SK-N-SH (cell line): ENCODE data around the gene KRT33B. TPM values are rescaled to one million over a fixed set of nuclear protein-coding genes. Genes with fewer than 3 reads are reported as not detected.
"Not testable (repeated sequence)": the region's sequence is repeated elsewhere in the genome, so short reads cannot be mapped to it uniquely, and the experiment has no call there.

Experiments used
- CTCF ChIA-PET: fragments of 300-600, 350-600 bp; formaldehyde crosslinking; extraction: SDS; loops from one replicate; lab custom pipeline; 2021; lab: Yijun Ruan, JAX
- POLR2A ChIA-PET: fragments of 350-600 bp; sonication (Branson Sonifier 250); formaldehyde crosslinking; extraction: SDS; loops from one replicate; lab custom pipeline; 2020; ENCODE audit warnings: antibody characterized with exemption, inconsistent platforms; lab: Yijun Ruan, JAX
- DNase-seq: peaks from one replicate; pipeline ENCODE4 v3.0.0; 2012
- H2AFZ ChIP-seq: fragments of 200-600 bp; sonication (generic); 2 replicates; pipeline ENCODE4 v1.8.1; 2016; ENCODE audit warnings: antibody characterized with exemption, mild to moderate bottlenecking, low read depth
- H3F3A ChIP-seq: fragments of 200-600 bp; sonication (generic); replicated peaks from 2 replicates; pipeline ENCODE3; 2016; ENCODE audit warnings: antibody characterized with exemption, mild to moderate bottlenecking; ENCODE audit not compliant: insufficient read depth
- H3K27ac ChIP-seq, 2 experiments: fragments of 200-500 bp in 1 of 2; fragments of 200-600 bp in 1 of 2; sonication (Bioruptor generic) in 1 of 2; sonication (generic), shearing (Covaris generic) in 1 of 2; 2 replicates each; pipeline versions ENCODE4 v1.5.1 to v1.6.1; 2014 to 2016; ENCODE audit warnings: low read depth in 2 of 2, inconsistent platforms in 1 of 2, low read length in 1 of 2, mild to moderate bottlenecking in 1 of 2, mixed read lengths in 1 of 2
- H3K27me3 ChIP-seq: fragments of 200-600 bp; sonication (generic), shearing (Covaris generic); 2 replicates; pipeline ENCODE4 v1.6.1; 2016; ENCODE audit warnings: mixed run types; ENCODE audit not compliant: insufficient read depth
- H3K36me3 ChIP-seq, 2 experiments: fragments of 200-500 bp in 1 of 2; fragments of 200-600 bp in 1 of 2; sonication (Bioruptor generic) in 1 of 2; sonication (generic) in 1 of 2; replicated peaks in 1 of 2; 2 replicates each; pipeline versions ENCODE3 to v1.5.1; 2014 to 2016; ENCODE audit warnings: low read length in 1 of 2, mild to moderate bottlenecking in 1 of 2; ENCODE audit not compliant: insufficient read depth in 2 of 2, control insufficient read depth in 1 of 2
- H3K4me1 ChIP-seq, 2 experiments: fragments of 200-500 bp in 1 of 2; fragments of 200-600 bp in 1 of 2; sonication (Bioruptor generic) in 1 of 2; sonication (generic), shearing (Covaris generic) in 1 of 2; 2 replicates each; pipeline versions ENCODE4 v1.5.1 to v1.6.1; 2014 to 2016; ENCODE audit warnings: low read depth in 1 of 2, low read length in 1 of 2, mixed run types in 1 of 2; ENCODE audit not compliant: insufficient read depth in 2 of 2, control insufficient read depth in 1 of 2
- H3K4me2 ChIP-seq: fragments of 200-600 bp; sonication (generic), shearing (Covaris generic); 2 replicates; pipeline ENCODE4 v1.6.1; 2017; ENCODE audit warnings: mixed run types
- H3K4me3 ChIP-seq, 2 experiments: fragments of 200-500 bp in 1 of 2; fragments of 200-600 bp in 1 of 2; sonication (Bioruptor generic) in 1 of 2; sonication (generic), shearing (Covaris generic) in 1 of 2; 2 replicates each; pipeline versions ENCODE4 v1.5.1 to v1.8.1; 2014 to 2016; ENCODE audit warnings: low read depth in 2 of 2, inconsistent platforms in 1 of 2, low read length in 1 of 2, mild to moderate bottlenecking in 1 of 2, mixed read lengths in 1 of 2, moderate library complexity in 1 of 2
- H3K79me2 ChIP-seq: fragments of 200-600 bp; sonication (generic); 2 replicates; pipeline ENCODE4 v1.8.1; 2017; ENCODE audit warnings: mild to moderate bottlenecking; ENCODE audit not compliant: insufficient read depth
- H3K9ac ChIP-seq: fragments of 200-600 bp; sonication (generic); 2 replicates; pipeline ENCODE4 v1.6.1; 2017; ENCODE audit warnings: mixed run types
- H3K9me2 ChIP-seq: fragments of 200-600 bp; sonication (generic); 2 replicates; pipeline ENCODE4 v1.6.1; 2017; ENCODE audit warnings: mixed run types
- H3K9me3 ChIP-seq: fragments of 200-600 bp; sonication (generic); 2 replicates; pipeline ENCODE4 v1.6.1; 2017; ENCODE audit warnings: mixed run types, mild to moderate bottlenecking, moderate library complexity
- H4K20me1 ChIP-seq: fragments of 200-600 bp; sonication (generic); 2 replicates; pipeline ENCODE4 v1.6.1; 2017; ENCODE audit warnings: mild to moderate bottlenecking, mixed run types; ENCODE audit not compliant: insufficient read depth
- CTCF ChIP-seq: fragments of 200-600 bp; sonication (generic); IDR thresholded peaks from 2 replicates; pipeline ENCODE4 v1.6.1; 2017; ENCODE audit warnings: antibody characterized with exemption, mild to moderate bottlenecking, moderate library complexity
- ELF1 ChIP-seq: IDR thresholded peaks from 2 replicates; pipeline ENCODE4 v1.4.0; 2012
- EP300 ChIP-seq, 2 experiments: IDR thresholded peaks; 2 replicates each; pipeline versions ENCODE4 v1.4.0 to v1.6.1; 2012; ENCODE audit warnings: borderline replicate concordance in 1 of 2, low read depth in 1 of 2, low read length in 1 of 2
- EZH2phosphoT487 ChIP-seq: fragments of 200-600 bp; sonication (generic); IDR thresholded peaks from 2 replicates; pipeline ENCODE4 v1.6.1; 2017; ENCODE audit warnings: low read depth, mixed run types, mild to moderate bottlenecking, antibody characterized with exemption, moderate library complexity, borderline replicate concordance
- FOSL2 ChIP-seq: IDR thresholded peaks from 2 replicates; pipeline ENCODE4 v1.4.0; 2012; ENCODE audit warnings: low read depth, mild to moderate bottlenecking, moderate library complexity, borderline replicate concordance
- FOXJ3 ChIP-seq: sonication (generic); formaldehyde crosslinking; IDR thresholded peaks from 2 replicates; pipeline ENCODE4 v1.5.1; 2020; ENCODE audit warnings: mild to moderate bottlenecking, missing genetic modification reagents
- FOXM1 ChIP-seq: IDR thresholded peaks from 2 replicates; pipeline ENCODE4 v1.4.0; 2012; ENCODE audit warnings: low read depth, mild to moderate bottlenecking
- GATA2 ChIP-seq: sonication (generic); formaldehyde crosslinking; IDR thresholded peaks from 2 replicates; pipeline ENCODE4 v1.5.0; 2020; ENCODE audit warnings: mild to moderate bottlenecking, missing genetic modification reagents
- MAX ChIP-seq: IDR thresholded peaks from 2 replicates; pipeline ENCODE4 v1.4.0; 2012; ENCODE audit warnings: low read depth
- MEF2A ChIP-seq: IDR thresholded peaks from 2 replicates; pipeline ENCODE4 v1.4.0; 2012; ENCODE audit warnings: low read depth, borderline replicate concordance
- NFIC ChIP-seq: IDR thresholded peaks from 2 replicates; pipeline ENCODE4 v1.4.0; 2012; ENCODE audit warnings: borderline replicate concordance
- RCOR1 ChIP-seq: fragments of 150-350 bp; IDR thresholded peaks from 2 replicates; pipeline ENCODE4 v1.6.1; 2017; ENCODE audit warnings: antibody characterized with exemption, low read length
- REST ChIP-seq: IDR thresholded peaks from 2 replicates; pipeline ENCODE4 v1.6.1; 2012; ENCODE audit warnings: mild to moderate bottlenecking, low read depth, low read length, moderate library complexity
- SIN3A ChIP-seq: IDR thresholded peaks from 2 replicates; pipeline ENCODE4 v1.6.1; 2012; ENCODE audit warnings: low read depth, mild to moderate bottlenecking, low read length, moderate library complexity, borderline replicate concordance
- SMC3 ChIP-seq: IDR thresholded peaks from 2 replicates; pipeline ENCODE4 v1.6.1; 2012; ENCODE audit warnings: low read depth, low read length, improper control_type of control experiment
- TAF1 ChIP-seq: IDR thresholded peaks from 2 replicates; pipeline ENCODE4 v1.6.1; 2012; ENCODE audit warnings: low read depth, mild to moderate bottlenecking, low read length, moderate library complexity, borderline replicate concordance
- TEAD4 ChIP-seq: IDR thresholded peaks from 2 replicates; pipeline ENCODE4 v1.4.0; 2012; ENCODE audit warnings: mild to moderate bottlenecking, borderline replicate concordance; ENCODE audit not compliant: insufficient read depth
- USF2 ChIP-seq: fragments of 150-350 bp; IDR thresholded peaks from 2 replicates; pipeline ENCODE4 v1.6.1; 2017; ENCODE audit warnings: antibody characterized with exemption, low read length, low read depth, borderline replicate concordance
- YY1 ChIP-seq: IDR thresholded peaks from 2 replicates; pipeline ENCODE4 v1.4.0; 2012; ENCODE audit warnings: low read depth, mild to moderate bottlenecking
- WGBS: methylation state at CpG from one replicate; pipeline ENCODE4 v1.1.6; 2017; ENCODE audit warnings: low lambda C conversion rate; 5-methylcytosine and 5-hydroxymethylcytosine counted together
- polyA plus RNA-seq, 3 experiments: library from polyadenylated mRNA; depleted of rRNA; stranded (reverse); fragments of >200 nt; gene quantifications; 2 replicates each; pipeline ENCODE4 v1.2.3, GENCODE V29; 2012

Gene KRT33B
- polyA plus RNA-seq, 1 of the 3 experiments (the other 2 are of a cell fraction), result 0.08 TPM

- TF ChIP-seq TEAD4, result no peak
- TF ChIP-seq SMC3, result no peak
- TF ChIP-seq NFIC, result no peak
Observed at GRCh38 chr17:41347869-41348760, 21.5 kb downstream of the KRT33B start (continued).

- H3K36me3 ChIP-seq, H3K27ac ChIP-seq, H3K4me2 ChIP-seq, H2AFZ ChIP-seq, H3F3A ChIP-seq, H4K20me1 ChIP-seq, H3K9me3 ChIP-seq, H3K9ac ChIP-seq, H3K4me3 ChIP-seq, POLR2A ChIA-PET, H3K4me1 ChIP-seq, H3K9me2 ChIP-seq, H3K27me3 ChIP-seq, H3K79me2 ChIP-seq, DNase-seq, CTCF ChIA-PET: not testable (repeated sequence)
- WGBS, result 78% methylated on average over 9 of the region's 16 CpGs
Observed at GRCh38 chr17:41346421-41346820, 23.2 kb downstream of the KRT33B start.

GRCh38 chr17:41345992-41346391, 23.6 kb downstream of the KRT33B start:
- POLR2A ChIA-PET, result no interaction called here
- WGBS, result 35% methylated on average over 3 of the region's 3 CpGs
- no peaks in the 10 kb centered on the region for H3K9me2 ChIP-seq
- TF ChIP-seq FOSL2 (no peak), MEF2A (no peak), YY1 (no peak), CTCF (no peak), FOXJ3 (CRISPR knock-in tag) (no peak), TAF1 (no peak), SIN3A (no peak), RCOR1 (no peak), USF2 (no peak), EP300 (IDR thresholded peaks at IDR 0.05; ENCODE audit: borderline replicate concordance in 1 of 2, low read depth in 1 of 2, low read length in 1 of 2) (no peak), EZH2phosphoT487 (no peak), GATA2 (no peak), REST (no peak), MAX (no peak), ELF1 (no peak), FOXM1 (no peak)

More at GRCh38 chr17:41345992-41346391, 23.6 kb downstream of the KRT33B start:
- Histone ChIP-seq H3K36me3 (no peaks in the 10 kb centered on the region), H3K4me1 (no peaks in the 10 kb centered on the region), H3K27ac (no peak overlapping the region), H3K9me3 (peaks cover 6% of the 10 kb centered on the region; the same call in 1 of the 2 replicates), H3F3A (no peaks in the 10 kb centered on the region), H3K9ac (no peak overlapping the region), H3K27me3 (no peaks in the 10 kb centered on the region; the same call in 1 of the 2 replicates), H3K79me2 (no peaks in the 10 kb centered on the region), H3K4me3 (no peak overlapping the region), H2AFZ (no peak overlapping the region), H4K20me1 (no peaks in the 10 kb centered on the region), H3K4me2 (no peak overlapping the region)
- DNase-seq, result no peak
- CTCF ChIA-PET, result interaction anchor here (1.0 kb wide), 1 partner anchor 203 kb away, joined by 3 read pairs; no protein-coding TSS in a partner anchor
